Effector memory CD4-positive, alpha-beta T cell (primary cell): ENCODE data around the gene MRPS21.
A peak's percentile ranks its signal among the peaks of the same experiment; 100 is the strongest.

Experiments
- DNase-seq, 3 donors: peaks; one replicate each; pipeline ENCODE4 v3.0.0-alpha.2; 2020
- H3K27ac ChIP-seq: 2 replicates; pipeline ENCODE4 v1.7.0; 2013; ENCODE audit warnings: mild to moderate bottlenecking, low read length, moderate library complexity; ENCODE audit not compliant: insufficient read depth, poor library complexity, severe bottlenecking
- H3K27me3 ChIP-seq: replicated peaks from 2 replicates; pipeline ENCODE4 v1.7.0; 2013; ENCODE audit warnings: mild to moderate bottlenecking, low read length; ENCODE audit not compliant: insufficient read depth, control insufficient read depth, poor library complexity, severe bottlenecking
- H3K36me3 ChIP-seq: 2 replicates; pipeline ENCODE4 v1.7.0; 2013; ENCODE audit warnings: mild to moderate bottlenecking, low read length, moderate library complexity; ENCODE audit not compliant: control insufficient read depth, insufficient read depth
- H3K4me1 ChIP-seq: 2 replicates; pipeline ENCODE4 v1.7.0; 2013; ENCODE audit warnings: low read length, mild to moderate bottlenecking; ENCODE audit not compliant: control insufficient read depth, insufficient read depth, poor library complexity, severe bottlenecking
- H3K4me3 ChIP-seq: 2 replicates; pipeline ENCODE4 v1.7.0; 2013; ENCODE audit warnings: low read length, low read depth, mild to moderate bottlenecking; ENCODE audit not compliant: insufficient read depth, poor library complexity, severe bottlenecking
- H3K9me3 ChIP-seq: 2 replicates; pipeline ENCODE4 v1.7.0; 2013; ENCODE audit warnings: mild to moderate bottlenecking, low read length, moderate library complexity; ENCODE audit not compliant: control insufficient read depth
- total RNA-seq, 3 donors: gene quantifications; one replicate each; lab custom pipeline; 2026; lab: John Stamatoyannopoulos, UW

Gene MRPS21
- 34.7 to 45.8 (median 35.5) reads per million in 3 donors for total RNA-seq

DNA sequence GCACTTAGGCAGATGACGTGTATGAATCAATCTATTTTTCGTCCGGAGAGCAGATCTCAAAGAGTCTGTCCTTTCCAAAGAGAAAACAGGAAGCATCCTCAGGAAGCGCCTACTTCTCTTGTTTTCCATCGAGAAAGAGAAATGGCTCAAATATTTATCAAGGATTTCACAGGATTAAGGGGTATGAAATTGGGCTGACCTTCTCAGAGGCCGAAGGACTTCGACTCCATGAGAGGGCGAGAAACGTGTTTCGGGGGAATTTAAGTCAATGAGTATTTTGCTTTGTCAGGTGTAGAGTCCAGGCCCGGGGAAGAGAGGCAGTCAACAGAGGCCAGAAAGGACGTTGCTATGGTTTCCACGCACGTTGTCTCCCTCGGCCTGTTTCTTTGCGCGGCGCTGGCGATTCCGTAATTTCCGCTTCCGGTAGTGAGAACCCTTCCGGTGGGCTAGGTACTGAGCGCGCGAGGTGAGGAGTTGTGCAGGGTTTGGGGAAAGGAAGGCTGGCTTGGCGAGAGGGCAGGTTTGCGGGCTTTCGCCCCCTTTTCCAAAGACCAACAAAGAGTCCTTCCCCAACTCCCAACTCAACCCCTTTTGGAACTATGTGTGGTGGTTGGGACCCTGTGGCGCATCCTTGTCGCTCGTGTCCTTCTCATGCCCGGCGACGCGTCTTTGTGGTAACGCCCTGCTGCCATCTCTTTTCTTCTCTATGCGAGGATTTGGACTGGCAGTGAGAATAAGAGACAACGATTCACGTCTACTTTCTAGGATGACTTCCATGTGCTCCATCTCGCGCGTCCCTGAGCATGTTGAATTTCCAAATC, at the start of gene MRPS21:
Gene MRPS21 (plus strand): TSS at position 429 of the 821 bp plus-strand sequence. CDS start 506 bp downstream, outside the sequence.
- H3K36me3 ChIP-seq = peaks cover 4% of the 10 kb centered on the region
- peaks cover 5% of the 10 kb centered on the region for H3K4me1 ChIP-seq
- H3K4me3 ChIP-seq = peak within 1 kb of the TSS; percentile 54
- H3K9me3 ChIP-seq = no peaks in the 10 kb centered on the region
- DNase-seq = peak; percentile 73 to 79 (median 75)
- no peaks in the 10 kb centered on the region for H3K27me3 ChIP-seq
- H3K27ac ChIP-seq = peak within 1 kb of the TSS; percentile 85

DNA sequence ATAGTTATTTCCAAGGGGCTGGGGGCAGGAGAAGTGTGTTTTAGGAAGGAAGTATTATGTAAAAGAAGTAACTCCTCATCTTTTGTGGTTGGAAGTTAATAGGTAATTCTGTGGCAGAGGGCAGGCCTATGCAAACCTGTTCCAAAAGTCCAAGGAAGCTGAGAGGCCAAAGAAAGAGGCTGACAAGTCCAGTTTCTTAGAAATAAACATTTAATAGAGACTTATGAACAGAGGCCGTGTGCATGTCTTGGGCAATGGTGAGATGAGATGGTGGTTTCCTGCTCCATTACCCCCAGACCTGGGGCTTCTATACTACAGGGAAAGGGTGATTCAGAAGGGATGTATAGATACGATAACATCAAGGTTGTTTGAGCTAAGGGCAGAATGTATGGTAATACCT, 43.7 kb upstream of the MRPS21 start:
- DNase-seq = no peak
- Histone ChIP-seq H3K4me1 (no peaks in the 10 kb centered on the region), H3K27ac (no peak overlapping the region), H3K4me3 (no peak overlapping the region), H3K9me3 (no peaks in the 10 kb centered on the region), H3K36me3 (no peaks in the 10 kb centered on the region), H3K27me3 (no peaks in the 10 kb centered on the region)

DNA sequence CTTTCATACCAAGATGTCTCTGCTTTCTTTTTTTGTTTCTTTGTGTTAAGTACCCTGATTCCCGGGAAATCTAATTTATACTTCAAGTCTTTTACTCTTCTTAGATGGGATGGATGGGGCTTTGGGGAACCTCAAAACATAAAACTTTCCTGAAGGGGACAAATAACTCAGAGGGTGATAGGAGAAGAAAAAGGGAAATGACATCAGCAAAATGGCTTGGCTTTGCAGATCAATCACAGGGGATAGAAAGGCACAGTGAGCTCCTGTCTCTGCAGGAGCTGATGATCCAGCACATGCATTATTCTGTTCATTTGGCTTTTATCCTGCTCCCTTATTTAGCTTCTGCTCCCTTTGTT, 37.5 kb upstream of the MRPS21 start:
- H3K4me1 ChIP-seq = peaks cover 5% of the 10 kb centered on the region
- H3K9me3 ChIP-seq = no peaks in the 10 kb centered on the region
- peaks cover 21% of the 10 kb centered on the region for H3K27me3 ChIP-seq
- no peak overlapping the region for H3K27ac ChIP-seq
- H3K4me3 ChIP-seq = peak overlapping the region; percentile 38
- H3K36me3 ChIP-seq = no peaks in the 10 kb centered on the region
- no peak for DNase-seq

DNA sequence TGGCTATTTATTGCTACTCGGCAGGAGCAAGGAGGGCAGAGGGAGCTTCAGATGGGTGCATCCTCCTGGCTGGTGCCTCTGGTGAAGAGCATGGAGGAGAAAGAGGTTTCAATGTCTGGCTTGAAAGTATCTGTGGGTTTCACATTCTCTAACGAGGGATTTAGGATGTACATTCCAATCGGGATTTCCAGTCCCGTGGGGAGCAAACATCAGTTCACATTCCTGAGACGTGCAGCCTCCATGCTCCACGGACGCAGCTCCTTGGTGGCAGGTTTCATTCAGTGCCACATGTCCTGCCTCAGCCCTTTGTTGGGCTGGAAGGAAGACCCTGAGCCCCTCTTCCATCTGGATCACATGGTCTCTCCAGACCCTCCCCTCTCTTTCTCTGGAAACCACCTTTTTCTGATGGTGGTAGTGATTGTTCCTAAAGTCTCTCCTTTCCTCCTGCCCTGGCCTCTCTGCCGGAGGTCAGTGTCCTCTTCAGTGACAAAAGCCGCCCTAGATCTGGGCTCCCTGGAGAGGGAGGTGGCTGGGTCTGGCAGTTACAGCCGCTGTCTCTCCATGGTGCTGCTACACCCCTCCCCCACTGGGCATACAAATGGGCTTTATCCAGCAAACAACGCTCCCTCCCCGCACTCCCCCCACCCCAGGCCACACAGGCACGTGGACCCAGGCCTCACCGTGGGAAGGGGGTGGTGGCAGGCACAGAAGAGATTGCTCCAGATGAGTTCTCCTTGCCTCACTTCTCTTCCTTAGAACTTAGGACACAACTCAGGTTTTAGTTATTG, 36.9 kb upstream of the MRPS21 start:
- Histone ChIP-seq H3K36me3 (no peaks in the 10 kb centered on the region), H3K4me3 (no peak overlapping the region), H3K9me3 (no peaks in the 10 kb centered on the region), H3K4me1 (peaks cover 5% of the 10 kb centered on the region), H3K27ac (no peak overlapping the region), H3K27me3 (peaks cover 21% of the 10 kb centered on the region)
- DNase-seq = no peak

DNA sequence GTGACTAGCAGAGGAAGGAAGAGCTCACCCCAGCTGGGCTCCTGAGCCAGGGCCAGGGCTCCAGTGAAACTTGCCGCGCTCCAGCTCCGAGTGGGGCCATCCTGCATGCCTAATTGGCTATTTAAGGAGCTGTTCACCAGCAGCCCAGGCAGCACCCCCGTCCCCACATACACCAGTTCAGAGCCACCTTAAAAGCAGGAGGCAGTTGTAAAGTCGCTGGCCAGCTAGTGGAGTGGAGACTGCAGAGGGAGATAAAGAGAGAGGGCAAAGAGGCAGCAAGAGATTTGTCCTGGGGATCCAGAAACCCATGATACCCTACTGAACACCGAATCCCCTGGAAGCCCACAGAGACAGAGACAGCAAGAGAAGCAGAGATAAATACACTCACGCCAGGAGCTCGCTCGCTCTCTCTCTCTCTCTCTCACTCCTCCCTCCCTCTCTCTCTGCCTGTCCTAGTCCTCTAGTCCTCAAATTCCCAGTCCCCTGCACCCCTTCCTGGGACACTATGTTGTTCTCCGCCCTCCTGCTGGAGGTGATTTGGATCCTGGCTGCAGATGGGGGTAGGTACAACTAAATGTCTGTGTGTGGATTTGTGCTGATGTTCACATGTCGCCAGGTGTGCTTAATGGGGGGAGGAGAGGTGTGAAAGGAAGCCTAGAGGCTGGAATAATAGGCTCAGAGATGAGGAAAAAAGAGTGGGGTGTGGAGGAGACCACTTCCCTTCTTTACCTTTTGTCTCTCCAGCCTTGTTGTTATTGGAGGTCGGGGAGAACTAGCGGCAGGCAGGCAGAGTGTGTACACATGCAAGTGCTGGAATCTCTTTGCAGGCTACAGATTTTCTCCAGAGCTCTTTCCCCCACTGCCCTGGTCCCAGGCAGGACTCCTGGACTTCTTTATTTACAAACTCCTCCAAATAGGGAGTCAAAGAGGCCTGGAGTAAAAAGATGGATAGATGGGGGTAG, 35.8 kb upstream of the MRPS21 start, which contains the start of gene CA14:
Gene CA14 (plus strand): TSS at position 151 of the 962 bp plus-strand sequence. CDS start 355 bp downstream, at position 506.
- Histone ChIP-seq H3K9me3 (no peaks in the 10 kb centered on the region), H3K36me3 (no peaks in the 10 kb centered on the region), H3K27me3 (peaks cover 21% of the 10 kb centered on the region), H3K4me3 (no peak within 1 kb of the TSS), H3K27ac (no peak within 1 kb of the TSS), H3K4me1 (peaks cover 5% of the 10 kb centered on the region)
- no peak for DNase-seq

DNA sequence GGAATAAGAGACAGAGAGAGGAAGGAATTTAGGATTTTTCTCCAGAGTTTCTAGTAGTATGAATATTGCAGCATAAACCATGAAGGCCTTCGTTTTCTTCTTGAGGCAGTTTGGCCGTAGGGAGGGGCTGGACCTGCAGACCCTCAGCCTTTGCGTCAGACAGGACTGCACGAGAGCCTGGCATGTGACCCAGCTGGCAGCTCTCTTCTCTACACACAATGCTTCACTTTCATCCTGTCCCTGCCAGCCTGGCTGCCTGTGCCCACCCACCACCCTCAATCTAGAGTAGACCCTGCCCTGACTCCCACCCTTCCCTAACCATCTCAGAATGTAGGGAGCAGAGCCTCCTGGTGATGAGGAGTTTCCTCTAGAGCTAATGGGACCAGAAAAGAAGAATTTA, 34.4 kb upstream of the MRPS21 start:
- Histone ChIP-seq H3K4me1 (peaks cover 5% of the 10 kb centered on the region), H3K9me3 (no peaks in the 10 kb centered on the region), H3K36me3 (peaks cover under 1% of the 10 kb centered on the region), H3K27me3 (peaks cover 21% of the 10 kb centered on the region), H3K27ac (no peak overlapping the region), H3K4me3 (no peak overlapping the region)
- DNase-seq = no peak

DNA sequence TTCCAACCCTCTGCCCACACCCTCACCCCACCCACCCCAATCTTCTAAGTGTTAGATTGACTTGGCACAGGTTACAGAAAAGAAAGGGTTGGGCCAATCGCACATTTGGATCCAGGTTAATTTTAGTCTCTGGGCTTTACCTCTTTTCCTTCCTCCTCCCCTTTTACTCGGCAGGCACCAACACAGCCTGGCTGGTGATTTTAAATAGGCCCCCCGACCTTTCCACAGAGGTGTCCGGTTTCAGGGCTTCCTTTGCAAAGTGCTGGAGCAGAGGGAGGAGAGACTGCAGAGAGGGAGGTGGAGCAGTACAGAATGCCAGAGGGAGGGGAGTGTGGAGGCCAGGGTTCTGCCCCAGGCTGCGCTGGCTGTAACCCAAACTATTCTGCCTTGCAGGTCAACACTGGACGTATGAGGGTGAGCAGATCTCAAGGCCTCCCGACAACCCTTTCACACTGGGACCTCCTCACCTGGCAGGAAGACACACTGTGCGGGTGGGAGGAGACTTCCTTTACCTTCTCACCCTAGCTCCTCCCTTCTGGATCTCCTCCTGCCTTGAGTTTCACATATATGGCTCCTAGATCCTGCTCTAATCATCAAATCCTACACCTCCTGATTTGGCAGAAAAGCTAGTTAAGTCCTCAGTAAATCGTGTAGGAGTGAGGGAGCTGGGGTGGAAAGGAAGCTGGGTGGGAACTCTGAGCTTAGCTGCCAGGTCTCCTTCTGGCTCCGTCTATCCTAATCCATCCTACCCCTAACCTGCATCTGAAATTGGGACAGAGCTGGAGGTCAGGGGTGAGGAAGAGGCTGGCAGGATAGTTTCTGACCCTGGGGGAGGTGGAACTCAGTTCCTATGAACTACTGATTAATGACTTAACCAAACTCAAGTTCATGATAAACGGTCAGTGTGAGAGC, 33.6 kb upstream of the MRPS21 start:
- peaks cover 8% of the 10 kb centered on the region for H3K36me3 ChIP-seq
- no peak overlapping the region for H3K4me3 ChIP-seq
- H3K4me1 ChIP-seq = peaks cover 5% of the 10 kb centered on the region
- no peaks in the 10 kb centered on the region for H3K9me3 ChIP-seq
- no peak overlapping the region for H3K27ac ChIP-seq
- H3K27me3 ChIP-seq = peaks cover 21% of the 10 kb centered on the region
- no peak for DNase-seq

DNA sequence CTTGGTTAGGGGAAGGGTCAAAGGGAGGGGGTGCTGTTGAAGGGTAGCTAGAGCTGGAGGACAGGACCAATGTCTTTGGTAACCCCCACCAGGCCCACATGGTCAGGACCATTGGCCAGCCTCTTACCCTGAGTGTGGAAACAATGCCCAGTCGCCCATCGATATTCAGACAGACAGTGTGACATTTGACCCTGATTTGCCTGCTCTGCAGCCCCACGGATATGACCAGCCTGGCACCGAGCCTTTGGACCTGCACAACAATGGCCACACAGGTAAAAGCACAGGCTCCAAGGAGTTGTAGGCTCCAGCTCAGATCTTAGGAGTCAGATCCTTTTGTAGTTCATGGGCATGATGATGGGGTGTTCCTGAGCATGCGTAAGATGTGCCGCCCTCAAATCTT, 32.3 kb upstream of the MRPS21 start:
- Histone ChIP-seq H3K4me3 (no peak overlapping the region), H3K27ac (no peak overlapping the region), H3K27me3 (peaks cover 19% of the 10 kb centered on the region), H3K9me3 (no peaks in the 10 kb centered on the region), H3K36me3 (peaks cover 22% of the 10 kb centered on the region), H3K4me1 (no peaks in the 10 kb centered on the region)
- no peak for DNase-seq
